ENCODE results near the gene HDHD3. TPM values are rescaled to one million over a fixed set of nuclear protein-coding genes. Genes with fewer than 3 reads are reported as not detected.

Gene HDHD3
- polyA plus RNA-seq, 1 donor (not counting 4 experiments of a cell fraction or from before 2014, with no cell fraction given): 14.7 TPM

GRCh38 chr9:113421726-113422125, 44.9 kb upstream of the HDHD3 start:
- H3K79me2 ChIP-seq (ENCODE audit: control insufficient read depth, insufficient read depth, low read length): no peaks in the 10 kb centered on the region
- DNase-seq (ENCODE audit: low read depth, low spot score) (no peak), FAIRE-seq (no peak)
- no peaks in the 10 kb centered on the region for H3K36me3 ChIP-seq (ENCODE audit: control insufficient read depth in 2 of 2, extremely low read depth in 1 of 2, insufficient read depth in 2 of 2, low read length in 2 of 2)
- H4K20me1 ChIP-seq (ENCODE audit: control insufficient read depth, extremely low read depth, insufficient read depth, low read length): no peaks in the 10 kb centered on the region
- no peak overlapping the region for H2AFZ ChIP-seq (ENCODE audit: control insufficient read depth, low read length)
- H3K9ac ChIP-seq (ENCODE audit: control insufficient read depth, extremely low read depth, insufficient read depth, low read length): no peak overlapping the region
- no peaks in the 10 kb centered on the region for H3K9me1 ChIP-seq (ENCODE audit: control insufficient read depth, extremely low read depth, insufficient read depth, low read length)
- TF ChIP-seq EZH2 (IDR thresholded peaks at IDR 0.05; ENCODE audit: low read length) (no peak), CTCF (optimal IDR thresholded peaks at IDR 0.05 in 1 of 3, IDR thresholded peaks at IDR 0.05 in 1 of 3, conservative IDR thresholded peaks at IDR 0.05 in 1 of 3; ENCODE audit: extremely low read depth in 1 of 3, insufficient read depth in 2 of 3, low read length in 3 of 3) (no peak)
- no peaks in the 10 kb centered on the region for H3K4me1 ChIP-seq (ENCODE audit: control insufficient read depth, extremely low read depth, insufficient read depth, low read length)
- H3K27ac ChIP-seq (ENCODE audit: control insufficient read depth, insufficient read depth, low read length): no peak overlapping the region
- H3K4me3 ChIP-seq (ENCODE audit: control insufficient read depth in 2 of 3, extremely low read depth in 1 of 3, insufficient read depth in 2 of 3, low read depth in 1 of 3, low read length in 3 of 3): no peak overlapping the region
- H3K27me3 ChIP-seq (ENCODE audit: control insufficient read depth, extremely low read depth, insufficient read depth, low read length): no peaks in the 10 kb centered on the region
- no peaks in the 10 kb centered on the region for H3K9me3 ChIP-seq (ENCODE audit: control insufficient read depth, low read depth, low read length)
- no peak overlapping the region for H3K4me2 ChIP-seq (ENCODE audit: control insufficient read depth, extremely low read depth, insufficient read depth, low read depth, low read length)
- dilution Hi-C loops (cut with MboI; ENCODE audit: extremely low pct_ligation_motif_present, low sequenced_read_pairs): loop anchor here (10.0 kb wide), 1 partner anchor 227 kb away; no protein-coding TSS in a partner anchor

- H3K36me3 ChIP-seq (ENCODE audit: control insufficient read depth in 2 of 2, extremely low read depth in 1 of 2, insufficient read depth in 2 of 2, low read length in 2 of 2): no peaks in the 10 kb centered on the region
- H3K79me2 ChIP-seq (ENCODE audit: control insufficient read depth, insufficient read depth, low read length): no peaks in the 10 kb centered on the region
- DNase-seq (ENCODE audit: low read depth, low spot score) (no peak), FAIRE-seq (no peak)
- no peak for TF ChIP-seq CTCF (optimal IDR thresholded peaks at IDR 0.05 in 1 of 3, IDR thresholded peaks at IDR 0.05 in 1 of 3, conservative IDR thresholded peaks at IDR 0.05 in 1 of 3; ENCODE audit: extremely low read depth in 1 of 3, insufficient read depth in 2 of 3, low read length in 3 of 3)
- no peak for TF ChIP-seq EZH2 (IDR thresholded peaks at IDR 0.05; ENCODE audit: low read length)
- no peaks in the 10 kb centered on the region for H4K20me1 ChIP-seq (ENCODE audit: control insufficient read depth, extremely low read depth, insufficient read depth, low read length)
- dilution Hi-C loops (cut with MboI; ENCODE audit: extremely low pct_ligation_motif_present, low sequenced_read_pairs): no loop called here
- H3K27ac ChIP-seq (ENCODE audit: control insufficient read depth, insufficient read depth, low read length): no peak overlapping the region
- H3K9ac ChIP-seq (ENCODE audit: control insufficient read depth, extremely low read depth, insufficient read depth, low read length): no peak overlapping the region
- no peaks in the 10 kb centered on the region for H3K27me3 ChIP-seq (ENCODE audit: control insufficient read depth, extremely low read depth, insufficient read depth, low read length)
- no peak overlapping the region for H3K4me2 ChIP-seq (ENCODE audit: control insufficient read depth, extremely low read depth, insufficient read depth, low read depth, low read length)
- no peaks in the 10 kb centered on the region for H3K9me1 ChIP-seq (ENCODE audit: control insufficient read depth, extremely low read depth, insufficient read depth, low read length)
- no peaks in the 10 kb centered on the region for H3K9me3 ChIP-seq (ENCODE audit: control insufficient read depth, low read depth, low read length)
- H3K4me3 ChIP-seq (ENCODE audit: control insufficient read depth in 2 of 3, extremely low read depth in 1 of 3, insufficient read depth in 2 of 3, low read depth in 1 of 3, low read length in 3 of 3): no peak overlapping the region
- no peaks in the 10 kb centered on the region for H3K4me1 ChIP-seq (ENCODE audit: control insufficient read depth, extremely low read depth, insufficient read depth, low read length)
- H2AFZ ChIP-seq (ENCODE audit: control insufficient read depth, low read length): no peak overlapping the region
Measured at GRCh38 chr9:113417370-113417769, 40.6 kb upstream of the HDHD3 start.
